HL-60 (cell line): Measurements from ENCODE around the gene PGM1.

Experiments
- DNase-seq, 2 experiments: peaks; one replicate each; pipeline ENCODE4 v3.0.0-alpha.2; 2010 to 2020; ENCODE audit warnings: low read depth in 1 of 2, low spot score in 1 of 2
- H3K27ac ChIP-seq: fragments of 250-450 bp; sonication (Bioruptor Pico); replicated peaks from 2 replicates; pipeline ENCODE4 v1.5.1; 2020; ENCODE audit warnings: mild to moderate bottlenecking, moderate library complexity
- H3K27me3 ChIP-seq: fragments of 250-450 bp; sonication (Bioruptor Pico); 2 replicates; pipeline ENCODE4 v1.5.1; 2021; ENCODE audit warnings: mild to moderate bottlenecking, moderate library complexity; ENCODE audit not compliant: insufficient read depth, poor library complexity, severe bottlenecking
- H3K4me3 ChIP-seq: replicated peaks from 2 replicates; pipeline ENCODE4 v1.5.1; 2011; ENCODE audit warnings: mild to moderate bottlenecking, control low read depth, low read length; ENCODE audit not compliant: insufficient read depth
- GABPA ChIP-seq: IDR thresholded peaks from 2 replicates; pipeline ENCODE4 v1.6.1; 2012; ENCODE audit warnings: low read depth
- POLR2AphosphoS5 ChIP-seq: IDR thresholded peaks from 2 replicates; pipeline ENCODE4 v1.6.1; 2012; ENCODE audit warnings: low read depth
- SPI1 ChIP-seq: IDR thresholded peaks from 2 replicates; pipeline ENCODE4 v1.6.1; 2012; ENCODE audit warnings: low read depth, mild to moderate bottlenecking, borderline replicate concordance
- TF ChIP-seq, protein P1 (sequence below): IDR thresholded peaks from one replicate; pipeline ENCODE4 v1.5.1; 2011; ENCODE audit warnings: low read length, control low read depth, inconsistent platforms; ENCODE audit not compliant: insufficient read depth
- TF ChIP-seq, protein P2 (sequence below): IDR thresholded peaks from 2 replicates; pipeline ENCODE4 v1.6.1; 2012; ENCODE audit warnings: low read depth; ENCODE audit not compliant: insufficient replicate concordance

Gene PGM1

DNA sequence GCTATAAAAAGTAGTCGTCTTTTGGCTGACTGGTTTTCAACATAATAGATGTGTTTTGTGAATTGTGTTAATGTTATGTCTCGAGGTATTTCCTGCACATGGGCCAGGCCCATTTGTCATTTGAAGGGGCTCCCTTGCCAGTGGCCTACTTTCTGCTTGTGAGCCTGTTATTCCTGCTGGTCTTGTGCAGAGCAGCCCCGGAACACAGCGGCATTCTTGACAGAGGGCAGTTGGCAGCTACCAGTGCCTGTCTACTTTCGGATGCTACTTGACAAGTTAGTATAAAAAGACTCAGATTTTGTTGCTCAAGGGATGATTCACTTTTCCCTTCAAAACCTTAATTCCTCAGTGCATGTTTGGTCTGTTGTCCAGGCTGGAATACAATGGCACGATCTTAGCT, 28.5 kb downstream of the PGM1 start:
- Histone ChIP-seq H3K27me3 (no peaks in the 10 kb centered on the region), H3K27ac (no peak overlapping the region), H3K4me3 (no peak overlapping the region)
- DNase-seq, result no peak
- TF ChIP-seq GABPA (no peak), SPI1 (no peak), POLR2AphosphoS5 (no peak)
- TF ChIP-seq, protein P1, sequence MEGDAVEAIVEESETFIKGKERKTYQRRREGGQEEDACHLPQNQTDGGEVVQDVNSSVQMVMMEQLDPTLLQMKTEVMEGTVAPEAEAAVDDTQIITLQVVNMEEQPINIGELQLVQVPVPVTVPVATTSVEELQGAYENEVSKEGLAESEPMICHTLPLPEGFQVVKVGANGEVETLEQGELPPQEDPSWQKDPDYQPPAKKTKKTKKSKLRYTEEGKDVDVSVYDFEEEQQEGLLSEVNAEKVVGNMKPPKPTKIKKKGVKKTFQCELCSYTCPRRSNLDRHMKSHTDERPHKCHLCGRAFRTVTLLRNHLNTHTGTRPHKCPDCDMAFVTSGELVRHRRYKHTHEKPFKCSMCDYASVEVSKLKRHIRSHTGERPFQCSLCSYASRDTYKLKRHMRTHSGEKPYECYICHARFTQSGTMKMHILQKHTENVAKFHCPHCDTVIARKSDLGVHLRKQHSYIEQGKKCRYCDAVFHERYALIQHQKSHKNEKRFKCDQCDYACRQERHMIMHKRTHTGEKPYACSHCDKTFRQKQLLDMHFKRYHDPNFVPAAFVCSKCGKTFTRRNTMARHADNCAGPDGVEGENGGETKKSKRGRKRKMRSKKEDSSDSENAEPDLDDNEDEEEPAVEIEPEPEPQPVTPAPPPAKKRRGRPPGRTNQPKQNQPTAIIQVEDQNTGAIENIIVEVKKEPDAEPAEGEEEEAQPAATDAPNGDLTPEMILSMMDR, result no peak
- TF ChIP-seq, protein P2, sequence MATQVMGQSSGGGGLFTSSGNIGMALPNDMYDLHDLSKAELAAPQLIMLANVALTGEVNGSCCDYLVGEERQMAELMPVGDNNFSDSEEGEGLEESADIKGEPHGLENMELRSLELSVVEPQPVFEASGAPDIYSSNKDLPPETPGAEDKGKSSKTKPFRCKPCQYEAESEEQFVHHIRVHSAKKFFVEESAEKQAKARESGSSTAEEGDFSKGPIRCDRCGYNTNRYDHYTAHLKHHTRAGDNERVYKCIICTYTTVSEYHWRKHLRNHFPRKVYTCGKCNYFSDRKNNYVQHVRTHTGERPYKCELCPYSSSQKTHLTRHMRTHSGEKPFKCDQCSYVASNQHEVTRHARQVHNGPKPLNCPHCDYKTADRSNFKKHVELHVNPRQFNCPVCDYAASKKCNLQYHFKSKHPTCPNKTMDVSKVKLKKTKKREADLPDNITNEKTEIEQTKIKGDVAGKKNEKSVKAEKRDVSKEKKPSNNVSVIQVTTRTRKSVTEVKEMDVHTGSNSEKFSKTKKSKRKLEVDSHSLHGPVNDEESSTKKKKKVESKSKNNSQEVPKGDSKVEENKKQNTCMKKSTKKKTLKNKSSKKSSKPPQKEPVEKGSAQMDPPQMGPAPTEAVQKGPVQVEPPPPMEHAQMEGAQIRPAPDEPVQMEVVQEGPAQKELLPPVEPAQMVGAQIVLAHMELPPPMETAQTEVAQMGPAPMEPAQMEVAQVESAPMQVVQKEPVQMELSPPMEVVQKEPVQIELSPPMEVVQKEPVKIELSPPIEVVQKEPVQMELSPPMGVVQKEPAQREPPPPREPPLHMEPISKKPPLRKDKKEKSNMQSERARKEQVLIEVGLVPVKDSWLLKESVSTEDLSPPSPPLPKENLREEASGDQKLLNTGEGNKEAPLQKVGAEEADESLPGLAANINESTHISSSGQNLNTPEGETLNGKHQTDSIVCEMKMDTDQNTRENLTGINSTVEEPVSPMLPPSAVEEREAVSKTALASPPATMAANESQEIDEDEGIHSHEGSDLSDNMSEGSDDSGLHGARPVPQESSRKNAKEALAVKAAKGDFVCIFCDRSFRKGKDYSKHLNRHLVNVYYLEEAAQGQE, result no peak

DNA sequence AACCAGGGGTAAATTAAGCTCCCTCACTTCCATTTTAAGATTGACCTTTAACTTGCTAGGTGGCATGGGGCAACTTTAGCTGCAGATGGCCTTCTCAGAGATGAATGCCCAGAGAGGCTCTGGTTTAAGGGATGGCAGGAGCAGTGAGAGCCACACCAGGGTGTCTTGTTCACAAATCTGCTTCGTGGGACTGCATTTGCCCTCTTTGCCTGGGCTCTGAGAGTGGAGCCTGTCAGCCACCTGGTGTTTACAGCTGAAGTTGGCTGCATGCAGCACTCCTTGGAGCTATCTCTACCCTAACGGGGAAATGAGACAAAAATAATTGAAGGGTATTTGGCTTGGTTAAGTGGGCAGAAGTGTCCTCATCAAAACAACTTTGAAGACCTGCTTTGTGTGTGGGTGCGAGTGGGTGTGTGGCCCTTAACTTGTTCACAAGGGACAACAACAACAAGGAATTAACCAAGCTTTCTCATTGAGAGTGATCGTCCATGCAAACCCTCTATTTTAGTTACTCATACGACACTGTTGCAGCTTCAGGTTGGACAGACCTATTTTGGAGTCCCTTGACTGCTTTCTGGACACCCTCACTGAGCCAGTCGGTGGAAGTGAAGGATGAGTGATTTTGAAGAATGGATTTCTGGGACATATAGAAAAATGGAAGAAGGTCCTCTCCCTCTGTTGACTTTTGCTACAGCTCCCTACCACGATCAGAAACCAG, 29.8 kb downstream of the PGM1 start:
- no peak for DNase-seq
- Histone ChIP-seq H3K27ac (no peak overlapping the region), H3K27me3 (no peaks in the 10 kb centered on the region), H3K4me3 (no peak overlapping the region)
- no peak for TF ChIP-seq POLR2AphosphoS5
- no peak for TF ChIP-seq GABPA
- TF ChIP-seq, protein P1, result no peak
- TF ChIP-seq, protein P2, result no peak
- TF ChIP-seq SPI1, result no peak

DNA sequence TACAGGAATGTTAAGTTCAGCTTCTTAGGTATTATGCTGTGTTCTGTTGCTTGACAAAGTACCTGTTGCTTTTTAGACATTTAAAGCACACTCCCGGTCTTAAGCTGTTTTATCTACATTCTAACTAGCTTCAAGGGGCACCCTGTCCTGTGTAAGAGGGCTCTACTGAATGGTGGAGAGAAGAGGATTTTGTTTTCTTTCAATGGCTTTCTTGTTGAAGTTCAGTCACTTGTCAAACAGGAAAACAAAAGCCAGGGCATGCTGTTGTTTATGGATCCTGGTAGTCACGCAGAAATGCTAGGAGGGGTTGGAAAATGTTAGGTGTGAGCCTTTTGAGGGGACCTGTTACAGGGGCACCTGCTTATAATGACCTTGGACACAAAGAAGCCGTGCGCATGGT, 30.7 kb downstream of the PGM1 start:
- no peak for DNase-seq
- no peak overlapping the region for H3K4me3 ChIP-seq

More for the DNA sequence above, 30.7 kb downstream of the PGM1 start:
- Histone ChIP-seq H3K27me3 (no peaks in the 10 kb centered on the region), H3K27ac (no peak overlapping the region)
- TF ChIP-seq SPI1, result no peak
- TF ChIP-seq GABPA, result no peak
- TF ChIP-seq, protein P2, result no peak
- TF ChIP-seq POLR2AphosphoS5, result no peak
- TF ChIP-seq, protein P1, result no peak
